ENCODE results near the gene HPS1.

HPS1 gene

GRCh38 chr10:98485959-98486358, 39.2 kb upstream of the HPS1 start:
- H3K4me3 ChIP-seq (ENCODE audit: low read depth, low read length) = no peak overlapping the region
- TF ChIP-seq CTCF (conservative IDR thresholded peaks at IDR 0.05; ENCODE audit: low read depth, low read length) = no peak
- DNase-seq (ENCODE audit: low read depth) = no peak

- DNase-seq (ENCODE audit: low read depth) = no peak
- no peak for TF ChIP-seq CTCF (conservative IDR thresholded peaks at IDR 0.05; ENCODE audit: low read depth, low read length)
- H3K4me3 ChIP-seq (ENCODE audit: low read depth, low read length) = no peak overlapping the region
These were observed 36.9 kb upstream of the HPS1 start for GRCh38 chr10:98483658-98484057.

- no peak for TF ChIP-seq CTCF (conservative IDR thresholded peaks at IDR 0.05; ENCODE audit: low read depth, low read length)
- no peak for DNase-seq (ENCODE audit: low read depth)
- no peak overlapping the region for H3K4me3 ChIP-seq (ENCODE audit: low read depth, low read length)
These were observed 35.4 kb upstream of the HPS1 start for GRCh38 chr10:98482096-98482495.

GRCh38 chr10:98481404-98481945, 34.7 kb upstream of the HPS1 start:
- no peak overlapping the region for H3K4me3 ChIP-seq (ENCODE audit: low read depth, low read length)
- no peak for DNase-seq (ENCODE audit: low read depth)
- TF ChIP-seq CTCF (conservative IDR thresholded peaks at IDR 0.05; ENCODE audit: low read depth, low read length) = no peak

DNA sequence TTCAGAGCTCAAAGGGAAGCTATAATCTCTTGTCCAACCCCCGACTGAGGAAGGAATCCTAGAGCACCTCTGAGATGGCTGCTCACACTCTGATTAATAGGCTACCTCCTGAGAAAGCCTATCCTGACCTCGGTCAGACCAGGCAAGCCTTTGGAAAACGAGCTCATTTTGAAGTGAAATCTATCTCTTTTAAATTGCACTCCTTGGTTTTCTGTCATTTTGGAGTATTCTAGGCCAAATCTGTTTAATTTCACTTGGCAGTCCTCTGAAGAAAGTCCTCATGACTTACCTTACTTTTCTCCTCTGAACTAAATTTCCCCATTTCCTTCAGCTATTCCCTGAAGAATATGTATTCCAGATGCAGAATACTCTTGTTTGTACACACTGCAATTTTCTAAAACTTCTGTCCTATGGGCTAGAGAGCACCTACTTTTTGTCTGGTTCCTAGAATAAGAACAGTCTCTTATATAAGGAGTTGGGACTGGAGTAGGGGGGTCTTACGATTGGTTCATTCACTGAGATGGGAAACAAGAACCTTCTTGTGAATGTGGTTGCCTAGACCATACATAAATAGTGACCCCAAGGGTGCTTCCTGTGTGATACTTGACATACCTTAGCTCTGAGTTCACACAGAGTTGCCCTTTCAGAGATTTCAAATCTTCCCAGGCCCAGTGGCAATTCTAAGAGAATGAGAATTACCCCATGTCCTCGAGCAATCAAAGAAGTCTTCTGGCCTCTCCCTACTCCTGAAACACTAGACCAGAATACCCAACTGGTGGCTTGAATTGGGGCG, 31.9 kb upstream of the HPS1 start:
- peak; percentile 6 for DNase-seq (ENCODE audit: low read depth)
- TF ChIP-seq CTCF (conservative IDR thresholded peaks at IDR 0.05; ENCODE audit: low read depth, low read length) = no peak
- no peak overlapping the region for H3K4me3 ChIP-seq (ENCODE audit: low read depth, low read length)

DNA sequence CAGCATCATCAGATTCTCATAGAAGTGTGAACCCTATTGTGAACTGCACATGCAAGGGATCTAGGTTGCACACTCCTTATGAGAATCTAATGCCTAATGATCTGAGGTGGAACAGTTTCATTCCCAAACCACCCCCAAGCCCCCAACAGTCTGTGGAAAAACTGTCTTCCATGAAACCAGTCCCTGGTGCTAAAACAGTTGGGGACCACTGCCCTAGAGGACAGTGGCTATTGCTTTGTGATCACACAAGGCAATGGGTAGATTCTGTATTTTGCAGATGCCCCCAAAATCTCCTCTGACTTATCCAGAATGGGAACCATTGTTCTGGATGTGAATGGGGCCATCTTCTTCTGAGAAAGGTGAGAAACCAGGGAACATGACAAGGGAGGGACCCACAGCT, 31.1 kb upstream of the HPS1 start:
- DNase-seq (ENCODE audit: low read depth) = no peak
- no peak for TF ChIP-seq CTCF (conservative IDR thresholded peaks at IDR 0.05; ENCODE audit: low read depth, low read length)
- no peak overlapping the region for H3K4me3 ChIP-seq (ENCODE audit: low read depth, low read length)

- TF ChIP-seq CTCF (conservative IDR thresholded peaks at IDR 0.05; ENCODE audit: low read depth, low read length) = no peak
- no peak overlapping the region for H3K4me3 ChIP-seq (ENCODE audit: low read depth, low read length)
- DNase-seq (ENCODE audit: low read depth) = no peak
These were observed 27.9 kb upstream of the HPS1 start for GRCh38 chr10:98474628-98475027.
